Measurements from ENCODE around the gene KIAA2012.

Gene KIAA2012

GRCh38 chr2:202091476-202091875 is 18.4 kb downstream of the KIAA2012 start:
- DNase-seq = no peak

GRCh38 chr2:202094426-202094986 is 21.5 kb downstream of the KIAA2012 start:
- DNase-seq = no peak

- no peak for DNase-seq
Observed at GRCh38 chr2:202095235-202095634, 22.2 kb downstream of the KIAA2012 start.

- no peak for DNase-seq
Observed at GRCh38 chr2:202096736-202097135, 23.7 kb downstream of the KIAA2012 start.

GRCh38 chr2:202098291-202098690 is 25.2 kb downstream of the KIAA2012 start:
- no peak for DNase-seq

GRCh38 chr2:202099515-202099914 is 26.5 kb downstream of the KIAA2012 start:
- DNase-seq = no peak

GRCh38 chr2:202100176-202100575 is 27.1 kb downstream of the KIAA2012 start:
- DNase-seq = no peak

GRCh38 chr2:202101026-202101579 is 28.0 kb downstream of the KIAA2012 start:
- DNase-seq = no peak

GRCh38 chr2:202102425-202103000 is 29.5 kb downstream of the KIAA2012 start:
- peak; percentile 48 for DNase-seq

GRCh38 chr2:202104286-202104870 is 31.3 kb downstream of the KIAA2012 start:
- no peak for DNase-seq

GRCh38 chr2:202105025-202105424 is 32.0 kb downstream of the KIAA2012 start:
- DNase-seq = no peak

GRCh38 chr2:202108345-202108744 is 35.3 kb downstream of the KIAA2012 start:
- DNase-seq = no peak

- DNase-seq = no peak
Observed at GRCh38 chr2:202109139-202109736, 36.2 kb downstream of the KIAA2012 start.

- no peak for DNase-seq
Observed at GRCh38 chr2:202109737-202110184, 36.7 kb downstream of the KIAA2012 start.

GRCh38 chr2:202110491-202110890 is 37.4 kb downstream of the KIAA2012 start:
- no peak for DNase-seq

- no peak for DNase-seq
Observed at GRCh38 chr2:202112041-202112440, 39.0 kb downstream of the KIAA2012 start.

- DNase-seq = no peak
Observed at GRCh38 chr2:202113571-202114142, 40.6 kb downstream of the KIAA2012 start.

- DNase-seq = no peak
Observed at GRCh38 chr2:202114291-202114690, 41.2 kb downstream of the KIAA2012 start.

GRCh38 chr2:202114795-202115194 is 41.7 kb downstream of the KIAA2012 start:
- DNase-seq = no peak

- no peak for DNase-seq
Observed at GRCh38 chr2:202115479-202115971, 42.5 kb downstream of the KIAA2012 start.

GRCh38 chr2:202116691-202117090 is 43.6 kb downstream of the KIAA2012 start:
- DNase-seq = no peak

- DNase-seq = no peak
Observed at GRCh38 chr2:202118168-202118567, 45.1 kb downstream of the KIAA2012 start.

- DNase-seq = no peak
Observed at GRCh38 chr2:202120828-202121227, 47.8 kb downstream of the KIAA2012 start.

Data from NCI-H1436 (cell line).